Activated T-cell treated with anti-CD3 and anti-CD28 coated beads for 24 hours (primary cell): ENCODE results near the gene TYK2.
A peak's percentile ranks its signal among the peaks of the same experiment; 100 is the strongest.
"Not testable (repeated sequence)": the region's sequence is repeated elsewhere in the genome, so short reads cannot be mapped to it uniquely, and the experiment has no call there.

Experiments
- DNase-seq: peaks from one replicate; pipeline ENCODE4 v3.0.0-alpha.2; 2020; ENCODE audit warnings: low read depth

The TYK2 gene

DNA sequence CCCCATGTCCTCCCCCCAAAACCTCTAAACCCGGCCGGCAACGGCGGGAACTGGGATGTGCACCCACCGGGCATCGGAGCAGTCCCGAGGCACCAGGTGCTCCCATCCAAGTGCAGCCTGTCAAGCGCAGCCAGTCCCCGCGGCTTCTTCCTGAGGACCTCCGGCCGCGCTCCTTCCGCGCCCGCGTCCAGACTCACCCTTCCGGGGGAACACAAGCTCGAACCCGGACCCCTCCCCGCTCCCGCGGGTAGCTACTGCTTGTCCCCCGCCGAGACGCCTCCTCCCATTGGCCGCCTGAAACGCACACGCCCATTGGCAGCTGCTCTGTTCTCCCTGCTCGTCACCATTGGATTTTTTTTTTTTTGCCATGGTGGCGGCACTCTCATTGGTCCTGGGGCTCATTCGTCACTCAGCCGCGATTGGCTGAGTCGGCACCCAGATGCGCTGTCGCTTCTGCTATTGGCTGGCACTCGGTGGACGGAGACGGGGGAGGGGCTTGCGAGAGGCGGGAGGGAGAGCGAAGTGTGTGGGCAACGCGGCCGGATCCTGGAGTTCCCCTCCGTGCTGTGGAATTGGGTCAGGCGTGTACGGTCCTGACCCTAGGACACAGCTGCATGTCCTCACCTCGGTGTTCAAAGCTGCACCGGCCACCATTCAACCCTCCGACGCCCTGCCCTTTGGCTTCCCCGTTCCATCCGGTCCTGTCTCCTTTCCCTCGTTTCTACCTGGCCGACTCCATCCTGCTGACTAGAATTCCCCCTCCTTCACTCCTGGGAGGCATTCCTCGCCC, at the start of gene TYK2:
Gene TYK2, minus strand, starts transcription at position 260 of the 790 bp plus-strand sequence. CDS start 2,166 bp downstream, outside the sequence.
- DNase-seq, result peak; percentile 93

DNA sequence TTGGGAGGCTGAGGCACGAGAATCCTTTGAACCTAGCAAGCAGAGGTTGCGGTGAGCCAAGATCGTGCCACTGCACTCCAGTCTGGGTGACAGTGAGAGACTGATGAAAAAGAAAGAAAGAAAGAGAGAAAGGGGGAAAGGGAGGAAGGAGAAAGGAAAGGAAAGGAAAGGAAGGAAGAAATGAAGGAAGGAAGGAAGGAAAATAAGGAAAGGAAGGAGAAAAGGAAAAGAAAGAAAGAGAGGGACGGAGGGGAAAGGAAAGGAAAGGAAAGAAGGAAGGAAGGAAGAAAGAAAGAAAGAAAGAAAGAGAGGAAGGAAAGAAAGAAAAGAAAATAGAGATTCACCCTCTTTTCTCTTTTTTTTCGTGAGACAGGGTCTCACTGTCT, 48.6 kb upstream of the TYK2 start:
- DNase-seq, result no peak

DNA sequence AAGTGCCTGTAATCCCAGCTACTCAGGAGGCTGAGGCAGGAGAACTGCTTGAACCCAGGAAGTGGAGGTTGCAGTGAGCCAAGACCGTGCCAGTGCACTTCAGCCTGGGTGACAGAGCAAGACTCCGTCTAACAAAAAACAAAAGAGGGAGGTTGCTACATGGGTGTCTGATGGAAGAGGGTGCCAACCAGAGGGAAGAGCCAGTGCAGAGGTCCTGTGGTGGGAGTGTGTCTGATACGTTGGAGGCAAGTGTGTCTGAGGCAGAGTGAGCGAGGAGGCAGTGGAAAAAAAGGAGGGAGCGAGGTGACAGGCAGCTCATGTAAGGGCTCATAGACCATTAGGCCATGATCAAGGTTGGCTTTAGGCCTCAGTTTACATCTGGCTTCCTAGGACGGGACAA, 46.8 kb upstream of the TYK2 start:
- DNase-seq, result no peak

DNA sequence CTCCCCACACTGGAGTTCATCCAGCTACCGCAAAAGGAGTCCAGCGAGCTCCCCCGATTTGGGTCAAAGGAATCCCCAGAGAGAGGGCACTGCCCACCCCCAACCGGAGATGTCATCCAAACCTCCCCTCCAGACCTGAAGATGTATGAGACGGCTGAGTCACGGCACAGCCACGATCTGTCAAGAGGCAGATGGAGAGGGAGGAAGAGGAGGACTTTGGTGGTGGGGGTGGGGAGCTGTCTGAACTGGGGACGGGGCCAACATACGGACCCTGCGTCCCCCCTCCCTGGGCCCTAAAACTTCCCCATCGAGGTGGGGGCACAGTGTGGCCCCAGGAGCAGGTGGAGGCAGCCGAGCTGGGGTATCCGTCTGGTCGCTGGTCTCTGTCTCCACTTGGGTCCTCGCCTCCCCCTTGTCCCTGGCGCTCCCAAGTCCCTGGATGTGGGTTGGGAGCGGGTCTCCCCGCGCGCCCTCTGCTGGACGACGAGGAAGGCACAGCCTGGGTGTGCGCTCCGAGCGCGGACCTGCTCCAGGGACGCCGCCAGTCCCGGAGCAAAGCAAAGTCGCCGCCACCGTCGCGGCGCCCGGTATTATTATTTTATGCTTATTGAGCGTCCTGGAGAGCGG, 43.8 kb upstream of the TYK2 start:
- DNase-seq, result peak; percentile 51

DNA sequence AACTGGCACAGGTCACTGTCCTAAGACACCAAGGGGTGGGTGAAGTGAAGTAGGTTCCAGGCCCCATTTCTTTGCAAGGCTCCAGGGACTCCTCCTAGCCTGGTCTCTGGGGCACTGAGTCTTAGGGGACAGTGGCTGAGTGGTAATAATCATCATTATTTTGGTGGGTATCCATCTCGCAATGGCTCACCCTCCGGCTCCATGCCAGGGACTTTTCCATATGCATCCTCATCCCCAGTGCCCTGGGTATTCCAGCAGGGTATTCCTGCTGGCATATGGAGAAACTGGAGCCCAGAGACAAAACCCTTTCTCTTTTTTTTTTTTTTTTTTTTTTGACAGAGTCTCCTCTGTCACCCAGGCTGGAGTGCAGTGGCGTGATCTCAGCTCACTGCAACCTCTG, 42.5 kb upstream of the TYK2 start:
- DNase-seq, result no peak

DNA sequence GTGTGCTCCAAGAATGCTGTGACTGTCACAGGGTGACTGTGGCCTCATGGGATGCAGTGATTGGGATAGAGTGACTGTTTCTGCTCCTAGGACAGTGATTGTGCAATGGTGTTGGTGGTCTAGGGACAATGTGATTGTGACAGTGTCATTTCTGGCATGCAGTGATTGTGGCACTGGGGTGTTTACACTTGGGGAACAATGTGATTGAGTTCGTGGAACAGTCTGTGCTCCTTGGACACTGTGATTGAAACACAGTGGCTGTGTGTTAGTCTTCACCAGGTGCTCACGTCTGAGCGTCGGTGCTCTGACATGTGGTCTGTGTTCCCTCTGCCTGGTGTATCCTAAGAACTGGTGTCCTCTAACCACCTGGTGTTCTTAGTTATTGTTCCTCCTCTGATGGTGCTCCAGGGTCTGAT, 41.7 kb upstream of the TYK2 start:
- no peak for DNase-seq

DNA sequence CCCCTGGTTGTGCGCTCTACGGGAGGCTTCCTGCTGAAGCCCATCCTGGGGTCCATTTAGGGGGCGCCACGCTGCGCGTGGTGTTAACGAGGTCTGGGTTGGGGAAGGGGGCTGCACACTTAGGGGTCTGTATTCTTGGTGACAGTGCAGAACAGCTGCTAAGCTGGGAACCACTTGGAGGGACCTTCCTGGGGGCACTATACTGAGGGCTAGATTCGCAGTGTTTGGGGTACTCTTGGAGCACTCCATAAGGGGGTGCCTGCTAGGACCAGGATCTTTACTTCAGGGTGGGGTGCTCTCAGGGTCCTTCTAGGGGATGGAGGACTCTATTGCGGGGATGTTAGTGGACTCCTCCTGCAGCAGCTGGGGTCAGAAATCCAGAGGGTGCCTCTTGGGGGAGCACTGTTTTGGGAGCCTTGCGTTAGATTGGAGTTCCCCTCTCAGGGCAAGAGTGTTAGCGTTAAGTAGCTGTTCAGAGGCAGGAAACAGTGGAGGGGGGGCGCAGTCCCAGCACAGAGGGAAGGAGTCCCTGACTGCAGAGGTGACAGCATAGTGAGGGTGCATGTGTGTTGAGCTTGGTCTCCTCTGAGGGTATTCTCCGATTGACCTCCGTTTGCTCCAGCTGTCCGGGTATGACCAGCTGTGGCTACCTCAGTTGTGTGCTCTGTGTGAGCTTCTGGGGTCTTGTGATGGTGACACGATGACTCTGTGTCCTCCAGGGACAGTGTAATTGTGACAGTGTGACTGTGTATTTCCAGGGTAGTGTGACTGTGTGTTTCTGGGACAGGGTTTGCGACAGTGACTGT, 41.1 kb upstream of the TYK2 start:
- no peak for DNase-seq

DNA sequence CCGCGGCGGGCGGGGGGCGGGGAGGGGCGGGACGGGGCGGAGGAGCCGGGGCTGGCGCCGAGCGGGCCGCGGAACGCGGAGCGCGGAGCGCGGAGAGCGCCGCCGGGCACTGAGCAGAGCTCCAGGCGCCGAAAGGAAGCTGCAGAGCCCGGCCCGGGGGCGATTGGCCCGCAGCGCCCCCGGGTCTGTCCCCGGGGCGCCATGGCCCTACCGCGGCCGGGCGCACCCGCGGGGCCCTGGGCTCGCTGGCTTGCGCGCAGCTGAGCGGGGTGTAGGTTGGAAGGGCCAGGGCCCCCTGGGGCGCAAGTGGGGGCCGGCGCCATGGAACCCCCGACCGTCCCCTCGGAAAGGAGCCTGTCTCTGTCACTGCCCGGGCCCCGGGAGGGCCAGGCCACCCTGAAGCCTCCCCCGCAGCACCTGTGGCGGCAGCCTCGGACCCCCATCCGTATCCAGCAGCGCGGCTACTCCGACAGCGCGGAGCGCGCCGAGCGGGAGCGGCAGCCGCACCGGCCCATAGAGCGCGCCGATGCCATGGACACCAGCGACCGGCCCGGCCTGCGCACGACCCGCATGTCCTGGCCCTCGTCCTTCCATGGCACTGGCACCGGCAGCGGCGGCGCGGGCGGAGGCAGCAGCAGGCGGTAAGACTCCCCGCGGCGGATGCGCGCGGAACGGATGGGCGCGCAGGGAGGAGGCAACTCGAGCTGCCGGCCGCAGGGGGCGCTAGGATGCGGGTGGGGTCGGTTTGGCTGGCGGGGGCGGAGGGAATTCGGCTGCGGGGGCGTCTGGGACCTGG, 40.3 kb upstream of the TYK2 start, which contains the start of gene PDE4A:
Gene PDE4A, plus strand, starts transcription at position 95 of the 796 bp plus-strand sequence. Its CDS starts 227 bp downstream, at position 322.
- no peak for DNase-seq

DNA sequence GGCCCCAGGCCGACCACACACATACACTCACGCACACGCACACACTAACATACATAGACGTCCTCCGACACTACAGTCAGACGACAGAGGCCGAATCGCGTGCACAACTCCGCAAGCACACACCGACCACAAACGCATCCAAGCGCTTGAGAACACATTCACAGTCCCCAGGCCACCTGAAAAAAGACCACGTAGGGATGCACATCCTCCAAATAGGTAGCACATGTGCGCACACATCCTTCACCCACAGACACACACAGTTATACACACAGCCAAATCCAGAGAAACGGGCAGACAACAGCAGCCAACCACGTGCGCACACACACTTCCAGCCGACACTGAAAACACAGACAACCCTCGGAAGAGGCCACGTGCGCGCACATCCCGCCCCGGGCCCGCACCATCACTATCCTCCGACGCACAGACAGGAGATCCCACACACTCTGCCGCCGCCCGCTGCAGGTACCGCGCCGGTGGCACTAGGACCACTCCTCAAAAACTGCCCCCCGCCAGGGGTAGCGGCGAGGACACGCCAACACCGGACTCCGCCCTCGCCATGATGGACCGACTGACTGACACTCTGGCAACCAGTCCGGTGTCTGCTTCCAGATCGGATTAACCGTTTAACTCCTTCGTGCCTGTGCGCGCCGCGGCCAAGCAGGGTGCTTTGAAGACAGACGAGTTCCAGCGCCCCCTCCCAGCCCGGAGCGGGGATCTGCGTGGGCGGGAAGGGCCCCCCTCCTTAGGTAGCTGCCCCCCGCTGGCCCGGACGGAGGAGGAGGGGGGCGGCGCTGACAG, 39.5 kb upstream of the TYK2 start:
- no peak for DNase-seq

DNA sequence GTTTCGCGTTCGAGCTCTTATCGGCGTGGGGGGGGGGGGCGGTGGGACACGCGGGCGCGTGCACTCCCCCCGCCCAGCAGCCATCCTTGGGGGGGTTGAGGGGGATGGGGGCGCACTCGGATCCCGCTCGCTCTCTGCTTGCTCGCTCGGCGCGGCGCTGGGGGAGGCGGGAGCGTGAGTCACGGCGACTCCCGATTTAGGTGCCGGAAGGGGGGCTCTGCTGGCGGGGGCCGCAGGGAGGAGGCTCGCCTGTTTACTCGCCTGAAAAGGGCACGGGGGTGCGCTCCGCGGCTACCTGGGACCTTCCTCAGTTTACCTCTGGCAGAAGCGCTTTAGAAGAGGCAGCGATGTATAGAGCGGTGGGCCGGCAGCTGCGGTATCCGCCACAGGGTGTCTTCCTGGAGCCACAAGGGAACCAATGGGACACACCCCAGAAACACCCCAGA, 38.9 kb upstream of the TYK2 start:
- DNase-seq, result no peak

DNA sequence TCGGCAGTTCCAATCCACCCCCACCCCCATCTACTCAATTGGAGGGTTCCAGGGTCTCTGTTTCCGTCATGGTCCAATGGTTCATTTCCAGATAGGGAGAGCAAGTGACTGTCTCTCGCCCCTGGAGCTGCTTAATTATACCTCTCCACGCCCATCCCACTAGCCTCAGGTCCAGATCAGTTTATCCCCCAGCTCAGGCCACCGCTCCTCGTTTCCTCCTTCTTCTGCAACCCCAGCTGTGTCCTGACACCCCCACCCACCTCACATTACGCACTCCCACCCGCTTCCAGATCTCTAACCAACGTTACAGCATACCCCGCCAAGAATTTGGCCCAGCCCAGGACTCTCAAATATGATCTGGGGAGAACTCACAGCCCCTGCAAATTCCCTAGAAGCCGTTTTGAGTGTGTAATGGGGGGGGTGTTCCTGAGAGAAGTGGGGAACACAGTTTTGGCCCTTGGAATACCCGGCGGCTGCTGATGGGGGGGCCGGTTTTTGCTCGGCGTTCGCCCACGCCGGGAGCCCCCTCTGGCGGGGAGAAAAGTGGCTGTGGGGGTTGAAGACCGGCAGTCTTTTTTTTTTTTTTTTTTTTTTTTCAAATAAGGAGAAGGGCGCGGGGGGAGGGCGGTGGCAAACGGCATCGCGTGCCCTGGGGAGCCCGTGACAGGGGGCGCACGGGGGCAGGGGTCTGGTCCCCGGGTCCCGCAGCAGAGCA, 38.3 kb upstream of the TYK2 start:
- DNase-seq, result no peak

DNA sequence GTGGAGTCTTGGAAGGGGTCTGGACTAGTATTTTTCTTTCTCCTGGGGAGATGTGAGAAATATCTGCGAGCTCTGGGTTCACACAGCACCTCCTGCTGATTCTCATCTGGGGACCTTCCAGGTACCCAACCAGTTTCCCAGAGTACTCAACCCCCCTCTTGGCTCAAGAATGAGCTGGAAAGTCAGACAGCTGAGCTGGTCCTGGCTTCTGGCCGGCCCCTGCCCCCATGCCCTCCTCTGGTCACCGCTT, 37.8 kb upstream of the TYK2 start:
- DNase-seq, result no peak

DNA sequence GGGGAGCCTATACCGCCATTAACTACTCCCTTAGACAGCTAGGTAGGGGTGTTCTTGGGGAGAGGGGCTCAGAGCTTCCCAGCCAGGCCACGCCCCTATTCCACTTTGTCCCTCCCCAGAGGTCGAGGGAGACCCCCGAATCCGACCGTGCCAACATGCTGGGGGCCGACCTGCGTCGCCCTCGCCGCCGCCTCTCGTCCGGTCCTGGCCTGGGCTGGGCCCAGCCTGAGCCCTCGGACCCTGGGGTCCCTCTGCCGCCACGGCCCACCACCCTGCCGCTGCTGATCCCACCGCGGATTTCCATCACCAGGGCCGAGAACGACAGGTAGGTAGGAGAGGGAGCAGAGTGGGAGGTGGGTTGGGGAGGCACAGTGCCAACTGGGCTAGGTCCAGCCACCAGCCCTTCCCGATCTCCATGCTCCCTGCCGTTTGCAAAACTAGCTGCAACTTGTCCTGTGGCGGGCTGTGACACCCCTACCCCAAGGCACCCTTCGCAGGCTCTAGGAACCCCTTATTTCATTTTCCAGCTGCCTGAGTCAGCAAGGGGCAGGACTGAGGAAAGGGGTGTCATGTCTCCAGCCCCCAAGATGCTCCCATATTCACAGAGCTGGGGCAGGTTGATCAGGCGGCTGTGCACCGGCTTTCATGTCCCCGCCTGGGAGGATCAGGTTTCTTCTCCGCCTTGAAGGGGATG, 37.3 kb upstream of the TYK2 start:
- DNase-seq, result no peak

DNA sequence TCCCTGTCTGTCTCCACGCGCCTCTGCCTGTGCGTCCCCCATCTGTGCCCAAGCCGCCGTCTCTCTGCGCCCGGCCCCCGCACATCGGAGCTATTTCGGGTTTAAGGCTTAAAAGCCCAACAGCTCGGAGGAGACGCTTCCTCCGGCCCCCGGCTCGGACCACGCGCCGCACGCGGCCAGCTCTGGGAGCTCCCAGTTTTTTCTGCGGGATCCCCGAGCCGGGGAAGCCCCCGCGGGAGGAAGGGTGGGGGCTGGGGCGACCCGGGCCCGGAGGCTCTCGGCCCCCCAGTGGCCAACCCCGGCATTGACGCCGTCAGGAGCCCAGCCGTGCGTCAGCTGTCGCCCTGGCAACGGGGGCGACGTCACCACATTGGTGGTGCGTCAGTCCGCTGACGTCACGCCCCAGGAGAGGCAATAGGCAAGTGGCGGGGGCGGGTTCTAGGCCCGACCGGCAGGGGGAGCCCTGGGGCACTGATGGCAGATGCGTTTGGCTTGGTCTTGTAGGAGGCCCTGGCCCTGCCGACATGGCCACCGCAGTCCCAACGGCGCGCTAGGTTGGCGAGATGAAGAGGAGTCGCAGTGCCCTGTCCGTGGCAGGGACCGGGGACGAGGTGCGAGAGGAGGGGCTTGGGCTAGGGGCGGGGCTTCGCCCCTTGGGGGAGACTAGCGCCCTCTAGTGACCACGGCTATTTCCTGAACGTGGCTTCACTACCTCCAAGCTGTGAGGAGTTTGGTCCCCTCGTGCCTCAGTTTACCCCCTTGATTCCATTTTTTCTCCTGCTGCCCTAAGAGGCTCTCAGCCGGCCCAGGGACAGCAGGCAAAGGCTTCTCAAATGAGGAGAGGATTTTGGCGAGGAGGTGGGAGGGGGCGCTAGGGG, 36.2 kb upstream of the TYK2 start:
- peak; percentile 90 for DNase-seq

DNA sequence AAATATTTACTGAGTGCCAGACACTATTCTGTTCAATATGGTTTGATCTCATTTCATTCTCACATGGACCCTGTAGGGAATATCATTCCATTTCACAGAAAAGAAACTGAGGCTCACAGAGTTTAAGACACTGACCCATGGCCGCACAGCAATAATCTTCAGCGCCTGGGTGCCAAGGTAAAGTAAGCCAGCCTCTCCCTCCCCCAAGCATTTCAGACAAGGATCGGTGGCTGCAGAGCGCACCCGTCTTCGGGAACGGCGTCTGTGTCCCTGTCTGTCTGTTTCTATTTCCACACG, 35.7 kb upstream of the TYK2 start:
- no peak for DNase-seq

DNA sequence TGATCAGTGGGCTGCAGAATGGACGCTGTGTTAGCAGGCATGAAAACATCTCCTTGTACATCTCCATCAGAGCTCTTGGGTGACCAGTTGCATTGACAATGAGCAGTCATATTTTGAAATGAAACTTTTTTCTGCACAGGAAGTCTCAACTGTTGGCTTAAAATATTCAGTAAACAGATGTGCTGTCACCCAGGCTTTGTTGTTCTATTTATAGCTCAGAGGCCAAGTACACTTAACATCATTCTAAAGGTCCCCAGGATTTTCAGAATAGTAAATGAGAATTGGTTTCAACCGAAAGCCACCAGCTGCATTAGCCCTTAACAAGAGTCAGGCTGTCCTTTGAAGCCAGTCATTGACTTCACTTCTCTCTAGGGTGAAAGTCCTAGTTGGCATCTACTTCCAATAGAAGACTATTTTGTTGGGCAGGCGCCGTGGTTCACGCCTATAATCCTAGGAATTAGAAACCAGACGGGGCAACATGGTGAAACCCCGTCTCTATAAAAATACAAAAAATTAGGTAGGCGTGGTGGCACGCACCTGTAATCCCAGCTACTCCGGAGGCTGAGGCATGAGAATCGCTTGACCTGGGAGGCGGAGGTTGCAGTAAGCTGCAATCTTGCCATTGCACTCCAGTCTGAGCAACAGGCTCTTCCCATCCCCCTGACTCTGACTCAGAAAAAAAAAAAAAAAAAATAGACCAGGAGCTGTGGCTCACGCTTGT, 32.0 kb upstream of the TYK2 start:
- DNase-seq, result no peak

DNA sequence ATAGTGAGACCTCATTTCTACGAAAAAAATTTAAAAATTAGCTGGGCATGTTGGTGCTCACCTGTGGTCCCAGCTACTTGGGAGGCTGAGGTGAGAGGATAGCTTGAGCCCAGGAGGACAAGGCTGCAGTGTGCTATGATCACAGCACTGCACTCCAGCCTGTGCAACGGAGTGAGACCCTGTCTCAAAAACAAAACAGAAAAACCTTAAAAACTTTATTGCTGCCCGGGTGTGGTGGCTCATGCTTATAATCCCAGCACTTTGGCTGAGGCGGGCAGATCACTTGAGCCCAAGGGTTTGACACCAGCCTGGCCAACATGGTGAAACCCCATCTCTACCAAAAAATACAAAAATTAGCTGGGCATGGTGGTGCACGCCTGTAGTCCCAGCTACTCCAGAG, 30.9 kb upstream of the TYK2 start:
- DNase-seq, result not testable (repeated sequence)

DNA sequence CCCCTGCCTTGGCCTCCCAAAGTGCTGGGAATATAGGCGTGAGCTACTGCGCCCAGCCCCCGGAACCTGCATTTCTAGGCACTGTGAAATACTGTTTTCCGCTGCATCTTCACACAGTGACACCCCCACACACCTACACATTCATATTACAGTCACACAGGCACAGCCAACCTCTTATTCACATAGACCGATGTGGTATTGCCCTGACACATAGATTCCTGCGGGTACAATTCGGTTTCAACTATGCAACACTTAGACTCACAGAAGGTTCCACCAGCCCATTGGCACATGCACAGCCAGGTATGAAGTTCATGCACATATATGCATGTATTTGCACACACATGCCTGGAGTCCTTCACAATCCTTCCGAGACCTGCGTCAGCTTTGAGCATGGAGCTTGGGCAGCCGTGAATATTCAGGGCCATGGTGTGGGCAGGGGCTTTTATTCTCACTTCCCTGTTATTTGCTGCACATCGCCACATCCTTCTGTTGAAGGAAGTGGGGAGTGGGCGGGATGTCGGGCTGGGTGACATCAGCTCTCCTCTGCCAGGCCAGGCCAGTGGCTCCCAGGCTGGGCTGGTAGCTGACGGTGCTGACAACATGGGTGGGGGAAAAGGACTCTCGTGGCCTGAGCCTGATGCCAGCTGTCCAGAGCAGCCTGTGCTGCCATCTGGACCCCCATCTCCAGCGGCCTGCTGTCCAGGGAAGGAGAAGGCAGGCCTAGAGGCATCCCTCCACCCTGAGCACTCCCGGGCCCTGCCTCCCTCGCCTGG, 28.3 kb upstream of the TYK2 start:
- peak; percentile 42 for DNase-seq
